GM21825 (cell line): ENCODE data around the gene NPAS3.

Source experiments
- ATAC-seq: cut with Tn5 transposase; IDR thresholded peaks from one replicate; pipeline ENCODE4 v1.9.1; 2021; ENCODE audit warnings: mild to moderate bottlenecking, moderate library complexity; ENCODE audit not compliant: unreplicated experiment

NPAS3 gene

GRCh38 chr14:33369041-33369440 lies 430.4 kb downstream of the NPAS3 start:
- no peak for ATAC-seq

DNA sequence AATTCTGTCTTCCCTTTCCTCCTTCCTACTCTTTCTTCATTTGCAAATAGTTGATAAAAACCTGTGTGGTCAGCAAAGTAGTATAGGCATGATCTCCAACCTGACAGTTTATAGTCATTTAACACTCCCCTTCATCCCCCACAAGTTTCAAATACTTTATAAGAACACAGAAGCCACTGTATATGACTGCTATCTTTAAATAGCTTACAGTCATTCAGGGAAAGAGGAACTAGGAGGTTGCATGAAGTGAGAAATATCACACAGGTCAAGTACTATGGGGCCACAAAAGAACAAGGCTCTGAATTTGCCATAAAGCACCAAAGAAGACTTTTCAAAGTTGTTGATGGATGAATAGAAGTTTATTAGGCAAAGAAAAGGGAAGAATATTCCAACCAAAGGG lies 431.3 kb downstream of the NPAS3 start:
- ATAC-seq, result no peak

- ATAC-seq, result no peak
These were observed 431.7 kb downstream of the NPAS3 start for GRCh38 chr14:33370426-33370825.

DNA sequence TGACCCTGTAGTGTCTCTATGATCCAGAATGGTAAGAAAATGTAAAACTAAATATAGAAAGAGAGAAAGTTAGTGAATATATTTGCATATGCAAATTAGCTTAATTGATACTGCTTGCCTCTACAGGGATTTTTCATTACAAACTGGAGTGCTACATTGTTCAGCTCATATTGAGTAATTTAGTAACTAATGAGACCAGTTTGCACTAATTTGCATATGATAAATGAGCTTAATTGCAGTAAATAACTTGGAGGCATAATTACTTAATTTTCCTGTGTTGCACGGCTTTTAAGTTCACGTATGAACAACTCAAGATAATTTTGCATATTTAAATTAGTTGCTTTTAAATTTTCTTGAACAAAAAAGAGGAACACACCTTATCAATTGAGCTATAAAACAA lies 436.5 kb downstream of the NPAS3 start:
- ATAC-seq, result no peak

DNA sequence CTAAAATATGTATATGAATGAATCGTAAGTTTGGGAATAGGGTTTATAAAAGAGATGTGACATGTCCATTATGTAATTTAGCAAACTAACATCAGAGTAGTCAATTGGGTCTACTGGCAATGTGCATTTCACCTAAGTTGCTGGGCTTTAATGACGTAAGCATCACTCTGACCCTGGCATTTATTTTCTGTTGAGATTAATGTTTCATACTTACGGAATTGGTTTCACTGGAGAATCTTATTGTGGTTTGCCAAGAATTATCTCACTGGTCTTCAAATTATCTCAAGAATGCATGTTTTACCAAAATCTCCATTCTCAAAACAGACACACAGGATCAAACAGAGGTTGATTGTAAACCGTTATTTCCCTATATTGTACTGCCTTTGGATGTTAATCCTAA lies 437.1 kb downstream of the NPAS3 start:
- ATAC-seq, result no peak

- no peak for ATAC-seq
These were observed 437.8 kb downstream of the NPAS3 start for GRCh38 chr14:33376510-33376909.

- ATAC-seq, result no peak
These were observed 439.1 kb downstream of the NPAS3 start for GRCh38 chr14:33377596-33378390.

DNA sequence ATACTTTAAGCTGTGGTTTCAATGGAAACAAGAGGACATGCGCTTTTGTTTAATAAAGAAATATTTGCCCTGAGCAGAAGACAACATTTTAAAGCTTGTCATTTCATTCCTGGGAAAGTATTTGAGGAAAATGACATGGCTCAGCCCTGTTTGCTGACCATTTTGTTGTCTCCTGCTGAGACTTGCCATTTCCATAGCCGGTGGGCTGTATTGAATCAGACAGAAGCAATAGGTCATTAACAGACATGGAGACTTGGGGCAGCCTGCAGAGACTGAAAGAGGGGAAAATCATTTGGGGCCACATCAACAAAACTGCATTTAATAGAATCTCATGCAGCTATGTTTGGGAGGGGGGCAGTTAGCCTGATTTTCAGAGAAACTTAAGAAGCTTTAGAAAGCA lies 443.0 kb downstream of the NPAS3 start:
- ATAC-seq, result no peak

DNA sequence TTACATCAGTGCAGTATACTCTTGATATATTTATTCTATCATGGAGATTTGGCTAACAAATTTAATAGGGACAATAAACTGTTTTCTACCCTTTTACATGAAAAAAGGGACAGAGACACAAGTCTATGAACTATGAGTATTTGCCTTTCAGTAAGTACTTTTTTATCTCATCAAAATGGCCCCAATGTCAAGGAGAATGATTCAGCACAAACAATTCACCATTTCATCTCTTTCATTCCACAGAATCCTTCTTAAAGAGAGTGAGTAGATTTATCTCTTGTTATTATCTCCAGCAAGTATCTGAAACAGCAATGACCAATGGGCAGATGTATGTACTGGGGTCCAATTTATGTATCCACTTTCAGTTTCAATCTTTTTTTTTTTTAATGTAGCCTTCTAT lies 447.5 kb downstream of the NPAS3 start:
- ATAC-seq, result no peak

DNA sequence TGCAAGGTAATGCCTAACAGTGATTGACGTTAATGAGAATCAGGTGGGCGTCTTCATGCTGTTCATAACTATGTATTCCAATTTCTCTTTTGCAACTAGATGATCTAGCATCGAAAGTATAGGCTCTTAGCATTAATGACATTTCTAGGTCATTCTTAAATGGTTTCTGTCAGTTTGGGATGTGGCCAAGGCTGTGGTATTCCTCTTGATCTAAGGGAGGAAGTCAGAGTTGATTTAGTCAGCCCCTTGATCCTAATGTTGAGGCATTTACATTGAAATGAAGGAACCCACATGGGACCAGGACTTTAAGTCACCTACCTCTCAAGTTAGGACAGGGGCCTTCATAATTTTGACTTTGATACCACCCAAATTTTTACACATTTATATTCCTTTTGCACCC lies 448.1 kb downstream of the NPAS3 start:
- no peak for ATAC-seq

DNA sequence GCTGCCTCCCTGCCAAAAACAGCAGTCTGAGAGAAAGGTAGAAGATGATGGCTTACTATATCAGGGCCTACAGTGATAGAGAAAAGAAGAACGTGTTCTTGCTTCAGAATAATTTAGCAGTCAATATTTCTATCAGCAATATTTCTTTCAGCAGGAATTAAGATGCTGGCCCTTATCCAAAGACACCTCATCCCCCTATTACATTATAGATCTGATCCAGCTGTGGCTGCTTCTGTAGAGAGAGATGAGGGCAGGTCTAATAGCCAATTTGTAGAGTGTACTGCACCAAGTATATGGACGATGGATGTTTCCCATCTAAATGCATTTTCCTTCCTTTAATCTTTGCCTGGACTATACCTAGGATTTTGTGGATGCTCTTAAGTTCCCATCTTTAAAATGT lies 451.7 kb downstream of the NPAS3 start:
- no peak for ATAC-seq

GRCh38 chr14:33393231-33393894 lies 454.7 kb downstream of the NPAS3 start:
- no peak for ATAC-seq

DNA sequence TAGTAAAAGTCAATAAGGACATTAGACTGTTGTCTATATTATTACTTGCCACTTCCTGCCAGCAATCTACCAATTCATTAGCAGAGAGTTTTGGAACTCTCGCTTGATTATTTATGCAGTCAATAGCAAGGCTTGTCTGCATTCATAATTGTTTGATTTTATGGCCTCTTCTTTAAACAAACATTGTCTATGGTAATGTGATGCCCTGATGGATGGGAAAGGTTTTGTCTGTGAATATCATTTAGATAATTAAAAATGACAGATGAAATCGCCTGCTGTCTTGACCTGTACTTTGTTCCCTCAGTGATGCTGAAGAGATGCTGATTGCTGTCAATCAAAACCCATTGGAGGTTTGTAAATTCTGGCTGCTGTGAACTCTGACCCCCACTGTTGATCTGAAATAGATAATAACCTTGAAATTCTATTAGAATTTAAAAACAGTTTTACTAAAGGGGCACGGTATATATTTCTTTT lies 455.3 kb downstream of the NPAS3 start:
- no peak for ATAC-seq

- ATAC-seq, result no peak
These were observed 462.6 kb downstream of the NPAS3 start for GRCh38 chr14:33401311-33401710.

DNA sequence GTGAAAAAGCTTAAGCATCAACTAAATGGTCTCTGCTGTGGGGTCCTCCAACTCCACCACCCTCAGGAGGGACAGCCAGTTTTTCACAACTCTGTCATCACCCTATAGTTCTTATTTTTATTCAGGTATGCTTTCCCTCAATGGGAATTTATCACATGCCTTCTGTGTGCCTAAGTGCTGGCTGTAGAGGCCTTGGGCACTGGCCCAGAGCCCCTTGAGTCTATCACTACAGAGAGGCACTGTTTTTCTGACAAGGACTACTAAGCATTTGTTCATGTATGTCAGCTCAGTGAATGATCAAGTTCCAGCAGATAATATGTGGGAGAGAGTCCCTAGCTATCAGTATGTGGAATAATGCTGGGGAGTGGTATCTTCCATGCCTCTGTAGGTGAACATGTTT lies 463.9 kb downstream of the NPAS3 start:
- no peak for ATAC-seq

GRCh38 chr14:33404054-33404453 lies 465.4 kb downstream of the NPAS3 start:
- no peak for ATAC-seq

GRCh38 chr14:33404964-33405574 lies 466.4 kb downstream of the NPAS3 start:
- no peak for ATAC-seq

DNA sequence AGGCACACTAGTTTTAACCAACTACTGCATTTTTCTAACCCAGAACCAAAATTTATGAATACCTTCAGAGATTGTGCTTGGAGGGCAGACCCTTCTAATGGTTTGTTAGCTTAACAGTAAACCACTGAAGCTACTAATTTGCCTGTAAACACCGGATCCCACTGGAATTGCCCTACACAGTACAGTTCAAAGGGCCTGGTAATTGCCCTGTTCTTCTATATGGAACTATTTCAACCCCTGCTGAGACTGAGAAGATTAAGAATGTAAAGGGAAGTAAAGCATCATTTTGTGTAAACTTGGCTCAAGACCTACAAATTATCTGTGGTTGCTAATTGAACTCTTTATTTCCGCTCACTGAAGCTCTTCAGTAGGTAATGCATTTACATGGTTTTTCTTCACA lies 468.1 kb downstream of the NPAS3 start:
- no peak for ATAC-seq

DNA sequence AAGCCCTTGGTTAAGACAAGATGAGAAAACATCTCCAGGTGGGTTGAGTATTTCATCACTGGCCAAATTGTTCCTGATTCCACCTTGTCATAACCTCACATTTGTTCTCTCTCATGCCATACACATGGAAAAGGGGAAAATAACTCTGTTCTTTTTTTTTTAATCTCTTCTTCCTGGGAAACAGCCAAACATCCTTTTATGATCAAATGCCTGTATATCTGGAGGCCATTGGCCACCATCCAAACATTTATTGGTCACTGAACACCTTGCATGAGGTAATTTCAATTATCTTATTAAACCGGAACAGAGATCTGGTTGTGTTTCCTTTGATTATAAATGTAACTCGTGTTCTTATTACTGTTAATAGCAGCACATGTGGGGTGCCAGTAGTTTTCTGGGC lies 469.6 kb downstream of the NPAS3 start:
- no peak for ATAC-seq

GRCh38 chr14:33412450-33412849 lies 473.8 kb downstream of the NPAS3 start:
- ATAC-seq, result no peak

DNA sequence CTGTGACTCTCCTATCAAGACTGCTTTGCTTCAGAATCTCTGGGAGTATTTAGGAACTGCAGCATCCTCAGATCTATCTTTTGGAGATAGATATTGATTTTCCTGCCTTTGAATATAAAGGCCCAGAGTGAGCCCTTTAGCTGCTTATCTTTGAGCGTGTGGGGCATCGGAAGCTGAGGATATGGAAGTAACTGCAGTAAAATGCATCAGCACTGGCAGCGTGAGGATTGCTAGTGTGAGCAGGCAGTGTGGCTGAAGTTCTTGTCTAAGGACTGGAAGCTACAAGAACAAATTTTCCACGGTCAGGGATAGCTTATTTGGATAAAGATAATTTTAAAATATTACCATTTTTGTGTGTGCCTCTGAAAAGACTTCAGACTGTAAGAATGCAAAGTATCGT lies 474.7 kb downstream of the NPAS3 start:
- no peak for ATAC-seq

GRCh38 chr14:33414041-33414440 lies 475.4 kb downstream of the NPAS3 start:
- no peak for ATAC-seq
